HEK293T (cell line): Measurements from ENCODE around the gene RBM17.

Experiments
- BHLHE40 ChIP-seq: fragments of 450-650 bp; IDR thresholded peaks from 2 replicates; pipeline ENCODE4 v1.6.1; 2016; ENCODE audit warnings: mild to moderate bottlenecking, moderate library complexity, borderline replicate concordance
- CTBP1 ChIP-seq: fragments of 450-650 bp; IDR thresholded peaks from 2 replicates; pipeline ENCODE4 v1.6.1; 2016; ENCODE audit warnings: borderline replicate concordance
- HDGF ChIP-seq: fragments of 450-650 bp; IDR thresholded peaks from 2 replicates; pipeline ENCODE4 v1.6.1; 2017; ENCODE audit warnings: antibody characterized with exemption, borderline replicate concordance
- PKNOX1 ChIP-seq: fragments of 450-650 bp; IDR thresholded peaks from 2 replicates; pipeline ENCODE4 v1.6.1; 2016
- SP1 ChIP-seq: fragments of 450-650 bp; IDR thresholded peaks from 2 replicates; pipeline ENCODE4 v1.6.1; 2017

- TF ChIP-seq BHLHE40 (no peak), CTBP1 (no peak), HDGF (no peak), PKNOX1 (no peak), SP1 (no peak)
Observed at GRCh38 chr10:6128591-6129251, 39.9 kb downstream of the RBM17 start.
